Calu3 (cell line): ENCODE results near the gene EXOC2. TPM values are rescaled to one million over a fixed set of nuclear protein-coding genes. Genes with fewer than 3 reads are reported as not detected.
"Not testable (repeated sequence)": the region's sequence is repeated elsewhere in the genome, so short reads cannot be mapped to it uniquely, and the experiment has no call there.

Experiments
- BruUV-seq: library from RNA; stranded (reverse); fragments of 400-500 nt; replicated peaks from 2 replicates; lab custom pipeline; 2021; lab: Mats Ljungman, UMichigan
- CTCF ChIA-PET: fragments of 300-600 bp; sonication (Branson Sonifier 250); formaldehyde crosslinking; loops from one replicate; lab custom pipeline; 2022; ENCODE audit warnings: antibody characterized with exemption; lab: Charles Lee
- DNase-seq: peaks from one replicate; pipeline ENCODE4 v3.0.0; 2022
- H3K27ac Mint-ChIP-seq: one replicate; pipeline ENCODE4 v1.8.0; 2022; ENCODE audit warnings: mixed read lengths; ENCODE audit not compliant: unreplicated experiment
- H3K27me3 Mint-ChIP-seq: one replicate; pipeline ENCODE4 v1.8.0; 2022; ENCODE audit warnings: mixed read lengths; ENCODE audit not compliant: unreplicated experiment
- H3K36me3 Mint-ChIP-seq: one replicate; pipeline ENCODE4 v1.8.0; 2022; ENCODE audit warnings: mild to moderate bottlenecking, moderate library complexity, mixed read lengths; ENCODE audit not compliant: insufficient read depth, unreplicated experiment
- H3K4me1 Mint-ChIP-seq: one replicate; pipeline ENCODE4 v1.8.0; 2022; ENCODE audit warnings: mild to moderate bottlenecking, low read depth, mixed read lengths; ENCODE audit not compliant: unreplicated experiment
- H3K4me3 Mint-ChIP-seq: one replicate; pipeline ENCODE4 v1.8.0; 2022; ENCODE audit warnings: mild to moderate bottlenecking, low read depth, moderate library complexity, mixed read lengths; ENCODE audit not compliant: unreplicated experiment
- H3K9me3 Mint-ChIP-seq: one replicate; pipeline ENCODE4 v1.8.0; 2022; ENCODE audit warnings: low read depth, mixed read lengths; ENCODE audit not compliant: unreplicated experiment
- intact Hi-C: fragments of 100-400 bp; cut with micrococcal nuclease; formaldehyde crosslinking; loops from one replicate; pipeline ENCODE4 v1.10.0; 2022; ENCODE audit not compliant: unreplicated experiment
- total RNA-seq: library from RNA; stranded (reverse); gene quantifications from 2 replicates; pipeline ENCODE4 v1.2.3, GENCODE V29; 2022
- TF ChIP-seq, protein P1 (sequence below): fragments of 200-600 bp; IDR thresholded peaks from one replicate; pipeline ENCODE4 v1.8.0; 2022; ENCODE audit warnings: antibody characterized with exemption; ENCODE audit not compliant: unreplicated experiment

The EXOC2 gene
- total RNA-seq, 1 experiment from 2014 or later, result 13.2 TPM

DNA sequence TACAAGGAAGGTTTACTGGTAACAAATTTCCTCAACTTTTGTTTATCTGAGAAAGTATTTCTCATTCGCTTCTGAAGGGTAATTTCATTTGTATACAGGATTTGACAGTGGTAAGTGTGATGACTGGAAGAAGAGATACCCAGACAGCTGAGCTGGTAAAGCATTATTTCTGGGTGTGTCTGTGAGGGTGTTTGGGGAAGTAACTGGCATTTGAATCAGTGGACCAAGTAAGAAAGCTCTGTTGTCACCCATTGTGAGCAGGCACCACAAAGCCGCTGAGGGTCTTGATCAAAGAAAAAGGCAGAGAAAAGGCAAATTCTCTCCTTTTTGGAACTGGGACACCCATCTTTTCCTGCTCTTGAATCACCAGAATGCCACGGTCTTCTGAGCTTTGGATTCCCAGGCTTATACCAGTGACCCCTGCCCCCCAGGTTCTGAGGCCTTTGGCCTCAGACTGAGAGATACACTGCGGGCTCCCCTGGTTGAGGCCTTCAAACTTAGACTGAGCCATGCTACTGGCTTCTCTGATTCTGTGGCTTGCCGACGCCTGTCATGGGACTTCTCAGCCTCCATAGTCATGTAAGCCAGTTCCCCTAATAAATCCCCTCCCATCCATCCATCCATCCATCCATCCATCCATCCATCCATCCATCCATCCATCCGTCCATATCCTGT is 25.5 kb downstream of the EXOC2 start:
- intact Hi-C loops, result no loop called here
- Mint-ChIP-seq H3K27ac (no peak overlapping the region), H3K36me3 (no peaks in the 10 kb centered on the region), H3K4me3 (no peak overlapping the region), H3K4me1 (no peaks in the 10 kb centered on the region), H3K27me3 (no peaks in the 10 kb centered on the region), H3K9me3 (peaks cover 5% of the 10 kb centered on the region)
- TF ChIP-seq, protein P1, sequence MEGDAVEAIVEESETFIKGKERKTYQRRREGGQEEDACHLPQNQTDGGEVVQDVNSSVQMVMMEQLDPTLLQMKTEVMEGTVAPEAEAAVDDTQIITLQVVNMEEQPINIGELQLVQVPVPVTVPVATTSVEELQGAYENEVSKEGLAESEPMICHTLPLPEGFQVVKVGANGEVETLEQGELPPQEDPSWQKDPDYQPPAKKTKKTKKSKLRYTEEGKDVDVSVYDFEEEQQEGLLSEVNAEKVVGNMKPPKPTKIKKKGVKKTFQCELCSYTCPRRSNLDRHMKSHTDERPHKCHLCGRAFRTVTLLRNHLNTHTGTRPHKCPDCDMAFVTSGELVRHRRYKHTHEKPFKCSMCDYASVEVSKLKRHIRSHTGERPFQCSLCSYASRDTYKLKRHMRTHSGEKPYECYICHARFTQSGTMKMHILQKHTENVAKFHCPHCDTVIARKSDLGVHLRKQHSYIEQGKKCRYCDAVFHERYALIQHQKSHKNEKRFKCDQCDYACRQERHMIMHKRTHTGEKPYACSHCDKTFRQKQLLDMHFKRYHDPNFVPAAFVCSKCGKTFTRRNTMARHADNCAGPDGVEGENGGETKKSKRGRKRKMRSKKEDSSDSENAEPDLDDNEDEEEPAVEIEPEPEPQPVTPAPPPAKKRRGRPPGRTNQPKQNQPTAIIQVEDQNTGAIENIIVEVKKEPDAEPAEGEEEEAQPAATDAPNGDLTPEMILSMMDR, result no peak
- CTCF ChIA-PET, result no interaction called here
- no TSS peak for BruUV-seq
- DNase-seq, result no peak

DNA sequence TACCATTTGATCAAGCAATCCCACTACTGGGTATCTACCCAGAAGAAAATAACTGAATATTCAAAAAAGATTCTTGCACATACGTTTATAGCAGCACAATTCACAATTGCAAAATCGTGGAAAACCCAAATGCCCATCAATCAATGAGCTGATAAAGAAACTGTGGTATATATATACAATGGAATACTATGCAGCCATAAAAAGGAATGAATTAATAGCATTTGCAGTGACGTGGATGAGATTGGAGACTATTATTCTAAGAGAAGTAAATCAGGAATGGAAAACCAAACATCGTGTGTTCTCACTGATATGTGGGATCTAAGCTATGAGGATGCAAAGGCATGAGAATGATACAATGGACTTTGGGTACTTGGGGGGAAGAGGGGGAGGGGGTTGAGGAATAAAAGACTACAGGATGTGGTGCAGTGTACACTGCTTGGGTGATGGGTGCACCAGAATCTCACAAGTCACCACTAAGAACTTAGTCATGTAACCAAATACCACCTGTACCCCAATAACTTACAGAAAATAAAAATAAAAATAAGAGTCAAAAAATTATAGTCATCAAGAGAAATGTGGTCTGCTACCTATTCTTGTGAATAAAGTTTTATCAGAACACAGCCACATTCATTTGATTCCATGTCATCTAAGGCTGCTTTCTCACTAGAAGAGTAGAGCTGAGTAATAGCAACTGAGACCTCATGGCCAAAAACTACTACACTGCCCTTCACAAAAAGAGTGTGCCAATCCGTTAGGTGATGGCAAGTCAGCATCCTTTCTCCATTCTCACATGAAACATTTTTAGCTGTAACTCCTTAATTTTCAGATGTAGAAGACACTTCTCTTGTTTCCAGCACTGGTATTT is 27.3 kb downstream of the EXOC2 start:
- H3K36me3 Mint-ChIP-seq, result no peaks in the 10 kb centered on the region
- H3K4me3 Mint-ChIP-seq, result no peak overlapping the region
- peaks cover 5% of the 10 kb centered on the region for H3K9me3 Mint-ChIP-seq
- no peaks in the 10 kb centered on the region for H3K27me3 Mint-ChIP-seq
- TF ChIP-seq, protein P1, result no peak
- CTCF ChIA-PET, result no interaction called here
- BruUV-seq, result no TSS peak
- H3K27ac Mint-ChIP-seq, result no peak overlapping the region
- intact Hi-C loops, result no loop called here
- H3K4me1 Mint-ChIP-seq, result peaks cover 5% of the 10 kb centered on the region
- no peak for DNase-seq

DNA sequence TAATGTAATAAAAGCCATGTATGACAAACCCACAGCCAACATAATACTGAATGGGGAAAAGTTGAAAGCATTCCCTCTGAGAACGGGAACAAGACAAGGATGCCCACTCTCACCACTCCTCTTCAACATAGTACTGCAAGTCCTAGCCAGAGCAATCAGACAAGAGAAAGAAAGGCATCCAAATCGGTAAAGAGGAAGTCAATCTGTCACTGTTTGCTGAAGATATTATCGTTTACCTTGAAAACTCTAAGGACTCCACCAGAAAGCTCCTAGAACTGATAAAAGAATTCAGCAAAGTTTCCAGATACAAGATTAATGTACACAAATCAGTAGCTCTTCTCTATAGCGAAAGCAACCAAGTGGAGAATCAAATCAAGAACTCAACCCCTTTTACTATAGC is 29.2 kb downstream of the EXOC2 start:
- H3K27me3 Mint-ChIP-seq, H3K36me3 Mint-ChIP-seq, intact Hi-C loops, DNase-seq, BruUV-seq, H3K27ac Mint-ChIP-seq, H3K9me3 Mint-ChIP-seq, H3K4me3 Mint-ChIP-seq, CTCF ChIA-PET: not testable (repeated sequence)
- H3K4me1 Mint-ChIP-seq, result peaks cover 12% of the 10 kb centered on the region

DNA sequence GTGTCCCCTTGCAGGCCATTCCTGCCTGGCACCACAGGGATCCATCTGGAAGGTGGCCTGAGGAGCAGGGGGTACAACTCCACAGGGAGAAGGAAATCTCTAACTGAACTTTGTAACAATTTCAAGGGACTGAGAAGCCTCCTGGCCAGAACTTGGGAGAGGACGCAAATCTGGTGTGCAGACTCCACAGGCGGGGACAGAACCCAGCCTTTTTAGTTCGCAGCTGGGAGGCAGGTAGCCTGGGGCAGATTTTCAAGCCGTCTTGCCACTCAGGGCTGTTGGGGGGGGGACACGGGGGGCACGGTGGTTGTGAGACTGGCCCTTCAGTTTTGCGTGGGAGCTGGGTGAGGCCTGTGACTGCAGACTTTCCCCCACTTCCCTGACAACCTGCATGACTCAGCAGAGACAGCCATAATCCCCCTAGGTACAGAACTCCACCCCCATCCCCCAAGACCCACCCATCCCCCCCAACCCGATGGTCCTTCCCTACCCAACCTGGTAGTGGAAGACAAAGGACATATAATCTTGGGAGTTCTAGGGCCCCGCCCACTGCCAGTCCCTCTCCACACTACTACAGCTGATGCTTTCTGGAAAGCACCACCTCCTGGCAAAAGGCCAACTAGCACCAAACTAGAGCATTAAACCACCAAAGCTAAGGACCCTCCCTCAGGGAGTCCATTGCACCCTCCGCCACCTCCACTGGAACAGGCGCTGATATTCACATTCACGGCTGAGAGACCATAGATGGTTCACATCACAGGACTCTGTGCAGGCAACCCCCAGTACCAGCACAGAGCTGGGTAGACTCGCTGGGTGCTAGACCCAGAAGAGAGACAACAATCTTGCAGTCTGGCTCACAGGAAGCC is 33.0 kb downstream of the EXOC2 start:
- Mint-ChIP-seq H3K4me3 (no peak overlapping the region), H3K4me1 (peaks cover 12% of the 10 kb centered on the region), H3K36me3 (no peaks in the 10 kb centered on the region), H3K27me3 (no peaks in the 10 kb centered on the region), H3K9me3 (peaks cover 2% of the 10 kb centered on the region), H3K27ac (no peak overlapping the region)
- intact Hi-C loops, result no loop called here
- CTCF ChIA-PET, result no interaction called here
- DNase-seq, result no peak
- TF ChIP-seq, protein P1, result no peak
- BruUV-seq, result no TSS peak
